Measurements from ENCODE around the gene HOMER3.

Gene HOMER3

DNA sequence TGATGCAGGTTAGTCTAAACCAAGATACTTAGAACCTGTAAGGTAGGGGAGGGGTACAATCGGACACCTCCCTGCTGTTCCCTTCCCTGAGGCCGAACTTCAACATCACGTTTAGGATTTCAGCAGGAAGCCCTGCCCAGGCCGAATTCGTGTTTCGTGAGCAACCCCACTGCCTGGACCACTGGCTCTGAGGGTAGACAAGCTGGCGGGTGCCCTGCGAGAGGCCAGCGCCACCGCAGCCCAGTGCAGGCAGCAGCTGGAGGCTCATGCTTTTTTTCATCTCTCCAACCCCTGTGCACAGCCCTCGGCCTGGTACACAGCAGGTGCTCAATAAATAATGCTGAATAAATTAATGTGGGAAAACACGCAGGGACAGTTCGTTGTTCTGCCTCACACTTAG, 7.7 kb downstream of the HOMER3 start:
- no peaks in the 10 kb centered on the region for H4K20me1 ChIP-seq (ENCODE audit: insufficient read depth, low read length)
- no peaks in the 10 kb centered on the region for H3K4me1 ChIP-seq (ENCODE audit: insufficient read depth, low read length, severe bottlenecking)
- H3K9me3 ChIP-seq (ENCODE audit: low read length) = no peaks in the 10 kb centered on the region
- H3F3A ChIP-seq (ENCODE audit: insufficient read depth, low read length) = no peaks in the 10 kb centered on the region; the same call in 1 of the 2 replicates
- H2AFZ ChIP-seq (ENCODE audit: low read length) = no peak overlapping the region
- no peak overlapping the region for H3K9ac ChIP-seq (ENCODE audit: low read length)
- no peaks in the 10 kb centered on the region for H3K79me2 ChIP-seq (ENCODE audit: insufficient read depth, low read length)
- H3K27me3 ChIP-seq (ENCODE audit: insufficient read depth, low read length) = no peaks in the 10 kb centered on the region
- H3K4me3 ChIP-seq (ENCODE audit: low read depth, low read length, poor library complexity, severe bottlenecking) = no peak overlapping the region
- H3K9me2 ChIP-seq (ENCODE audit: low read depth, low read length) = no peaks in the 10 kb centered on the region
- peaks cover 5% of the 10 kb centered on the region for H3K36me3 ChIP-seq (ENCODE audit: insufficient read depth, low read length)
- no peak for TF ChIP-seq EZH2 (IDR thresholded peaks at IDR 0.05; ENCODE audit: borderline replicate concordance, low read length)
- TF ChIP-seq, protein P1, sequence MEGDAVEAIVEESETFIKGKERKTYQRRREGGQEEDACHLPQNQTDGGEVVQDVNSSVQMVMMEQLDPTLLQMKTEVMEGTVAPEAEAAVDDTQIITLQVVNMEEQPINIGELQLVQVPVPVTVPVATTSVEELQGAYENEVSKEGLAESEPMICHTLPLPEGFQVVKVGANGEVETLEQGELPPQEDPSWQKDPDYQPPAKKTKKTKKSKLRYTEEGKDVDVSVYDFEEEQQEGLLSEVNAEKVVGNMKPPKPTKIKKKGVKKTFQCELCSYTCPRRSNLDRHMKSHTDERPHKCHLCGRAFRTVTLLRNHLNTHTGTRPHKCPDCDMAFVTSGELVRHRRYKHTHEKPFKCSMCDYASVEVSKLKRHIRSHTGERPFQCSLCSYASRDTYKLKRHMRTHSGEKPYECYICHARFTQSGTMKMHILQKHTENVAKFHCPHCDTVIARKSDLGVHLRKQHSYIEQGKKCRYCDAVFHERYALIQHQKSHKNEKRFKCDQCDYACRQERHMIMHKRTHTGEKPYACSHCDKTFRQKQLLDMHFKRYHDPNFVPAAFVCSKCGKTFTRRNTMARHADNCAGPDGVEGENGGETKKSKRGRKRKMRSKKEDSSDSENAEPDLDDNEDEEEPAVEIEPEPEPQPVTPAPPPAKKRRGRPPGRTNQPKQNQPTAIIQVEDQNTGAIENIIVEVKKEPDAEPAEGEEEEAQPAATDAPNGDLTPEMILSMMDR (IDR thresholded peaks at IDR 0.05; ENCODE audit: low read length) = no peak
- no peak overlapping the region for H3K27ac ChIP-seq (ENCODE audit: low read depth, low read length, poor library complexity, severe bottlenecking)
- H3K4me2 ChIP-seq (ENCODE audit: low read length) = no peak overlapping the region

DNA sequence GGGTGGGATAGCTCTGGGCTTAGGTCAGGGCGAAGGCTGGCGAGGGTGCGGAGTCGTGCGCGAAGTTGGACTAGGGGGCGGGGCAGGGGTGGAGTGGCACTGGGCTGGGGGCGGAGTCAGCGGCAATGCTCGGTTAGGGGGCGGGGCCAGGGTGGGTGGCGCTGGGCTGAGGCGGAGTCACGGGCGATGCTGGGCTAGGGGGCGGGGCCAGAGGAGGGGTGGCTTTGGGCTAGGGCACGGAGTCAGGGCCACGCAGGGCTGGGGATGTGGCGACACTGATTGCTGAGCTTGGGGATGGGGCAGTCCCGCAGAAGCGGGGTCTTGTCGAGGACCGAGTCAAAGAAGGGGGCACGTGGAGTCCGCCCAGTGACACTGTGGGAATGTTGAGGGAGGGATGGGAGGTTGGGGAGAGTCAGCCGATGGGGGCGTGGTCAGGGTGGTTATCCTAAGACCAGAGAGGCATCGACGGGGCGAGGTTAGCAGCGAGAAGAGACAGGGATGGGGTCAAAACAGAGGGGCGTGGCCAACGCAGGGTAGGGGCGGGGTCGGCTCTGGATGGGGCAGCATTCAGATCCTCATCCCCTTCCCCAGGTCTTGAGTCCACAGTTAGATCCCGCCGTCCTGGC, 8.7 kb downstream of the HOMER3 start:
- H3K4me1 ChIP-seq (ENCODE audit: insufficient read depth, low read length, severe bottlenecking) = no peaks in the 10 kb centered on the region
- H3K9me2 ChIP-seq (ENCODE audit: low read depth, low read length) = no peaks in the 10 kb centered on the region
- peak overlapping the region; percentile 19; the same call in 1 of the 2 replicates for H3K4me2 ChIP-seq (ENCODE audit: low read length)
- TF ChIP-seq, protein P1 (IDR thresholded peaks at IDR 0.05; ENCODE audit: low read length) = no peak
- TF ChIP-seq EZH2 (IDR thresholded peaks at IDR 0.05; ENCODE audit: borderline replicate concordance, low read length) = no peak
- no peaks in the 10 kb centered on the region for H4K20me1 ChIP-seq (ENCODE audit: insufficient read depth, low read length)
- no peaks in the 10 kb centered on the region for H3K79me2 ChIP-seq (ENCODE audit: insufficient read depth, low read length)
- H3K9me3 ChIP-seq (ENCODE audit: low read length) = no peaks in the 10 kb centered on the region
- H3K4me3 ChIP-seq (ENCODE audit: low read depth, low read length, poor library complexity, severe bottlenecking) = no peak overlapping the region
- no peaks in the 10 kb centered on the region; the same call in 1 of the 2 replicates for H3F3A ChIP-seq (ENCODE audit: insufficient read depth, low read length)
- H3K9ac ChIP-seq (ENCODE audit: low read length) = no peak overlapping the region
- H3K36me3 ChIP-seq (ENCODE audit: insufficient read depth, low read length) = peaks cover 13% of the 10 kb centered on the region
- H3K27ac ChIP-seq (ENCODE audit: low read depth, low read length, poor library complexity, severe bottlenecking) = no peak overlapping the region
- no peaks in the 10 kb centered on the region for H3K27me3 ChIP-seq (ENCODE audit: insufficient read depth, low read length)
- no peak overlapping the region for H2AFZ ChIP-seq (ENCODE audit: low read length)

DNA sequence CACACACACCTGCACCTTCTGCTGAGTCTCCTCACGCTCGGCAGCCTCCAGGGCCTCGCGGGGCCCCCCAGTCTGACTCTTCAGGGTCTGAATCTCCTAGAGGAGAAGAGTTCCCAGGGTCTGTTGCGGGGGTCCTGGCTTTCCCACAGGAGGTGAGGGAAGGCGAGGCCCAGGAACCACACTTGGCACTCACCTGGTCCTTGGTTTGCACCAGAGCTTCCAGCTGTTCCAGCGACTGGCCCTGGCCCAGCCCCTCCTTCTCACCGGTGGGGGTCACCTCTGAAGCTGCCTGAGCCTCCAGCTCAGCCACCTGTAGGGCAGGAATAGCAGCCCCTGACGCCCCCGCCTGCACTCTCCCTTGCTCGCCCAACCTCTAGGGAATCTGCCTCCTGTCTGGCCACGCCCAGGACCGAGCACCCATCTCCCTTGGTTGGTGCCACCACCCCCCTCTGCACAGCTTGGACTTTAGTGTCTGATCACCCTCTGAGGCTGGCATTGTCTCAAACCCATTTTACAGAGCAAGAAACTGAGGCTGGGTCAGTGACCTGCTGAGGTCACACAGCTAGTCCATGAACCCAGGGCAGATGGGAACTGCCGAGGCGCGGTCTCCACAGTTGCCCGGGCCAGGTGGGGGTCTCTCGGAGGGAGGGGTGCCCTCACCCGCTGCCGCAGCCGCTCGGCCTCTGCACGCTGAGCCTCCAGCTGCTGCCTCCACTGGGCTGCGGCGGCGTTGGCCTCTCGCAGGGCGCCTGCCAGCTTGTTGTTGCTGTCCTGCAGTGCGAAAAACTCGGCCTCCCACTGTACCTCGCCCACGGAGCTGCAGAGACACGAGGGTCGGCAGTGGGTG, 9.5 kb downstream of the HOMER3 start:
- no peaks in the 10 kb centered on the region; the same call in 1 of the 2 replicates for H3F3A ChIP-seq (ENCODE audit: insufficient read depth, low read length)
- no peaks in the 10 kb centered on the region for H3K79me2 ChIP-seq (ENCODE audit: insufficient read depth, low read length)
- no peak overlapping the region for H3K9ac ChIP-seq (ENCODE audit: low read length)
- H4K20me1 ChIP-seq (ENCODE audit: insufficient read depth, low read length) = no peaks in the 10 kb centered on the region
- H3K4me2 ChIP-seq (ENCODE audit: low read length) = no peak overlapping the region
- H3K9me3 ChIP-seq (ENCODE audit: low read length) = no peaks in the 10 kb centered on the region
- no peaks in the 10 kb centered on the region for H3K9me2 ChIP-seq (ENCODE audit: low read depth, low read length)
- no peaks in the 10 kb centered on the region for H3K27me3 ChIP-seq (ENCODE audit: insufficient read depth, low read length)
- peaks cover 19% of the 10 kb centered on the region for H3K36me3 ChIP-seq (ENCODE audit: insufficient read depth, low read length)
- TF ChIP-seq, protein P1 (IDR thresholded peaks at IDR 0.05; ENCODE audit: low read length) = no peak
- no peak for TF ChIP-seq EZH2 (IDR thresholded peaks at IDR 0.05; ENCODE audit: borderline replicate concordance, low read length)
- H2AFZ ChIP-seq (ENCODE audit: low read length) = no peak overlapping the region
- no peak overlapping the region for H3K4me3 ChIP-seq (ENCODE audit: low read depth, low read length, poor library complexity, severe bottlenecking)
- no peaks in the 10 kb centered on the region for H3K4me1 ChIP-seq (ENCODE audit: insufficient read depth, low read length, severe bottlenecking)
- no peak overlapping the region for H3K27ac ChIP-seq (ENCODE audit: low read depth, low read length, poor library complexity, severe bottlenecking)

Data from OCI-LY1 (cell line).